Glutamatergic neuron (in vitro differentiated cells): Measurements from ENCODE around the gene CD34. TPM values are rescaled to one million over a fixed set of nuclear protein-coding genes. Genes with fewer than 3 reads are reported as not detected.

Experiments used
- DNase-seq: peaks from one replicate; pipeline ENCODE4 v3.0.0; 2022
- H3K27ac Mint-ChIP-seq: one replicate; pipeline ENCODE4 v1.8.0; 2020; ENCODE audit warnings: mild to moderate bottlenecking, mixed read lengths, inconsistent platforms; ENCODE audit not compliant: unreplicated experiment
- H3K27me3 Mint-ChIP-seq: one replicate; pipeline ENCODE4 v1.8.0; 2020; ENCODE audit warnings: mild to moderate bottlenecking, moderate library complexity, mixed read lengths, inconsistent platforms; ENCODE audit not compliant: unreplicated experiment
- H3K36me3 Mint-ChIP-seq: one replicate; pipeline ENCODE4 v1.8.0; 2020; ENCODE audit warnings: mild to moderate bottlenecking, mixed read lengths, inconsistent platforms; ENCODE audit not compliant: unreplicated experiment
- H3K4me1 Mint-ChIP-seq: one replicate; pipeline ENCODE4 v1.8.0; 2020; ENCODE audit warnings: mild to moderate bottlenecking, low read depth, mixed read lengths, inconsistent platforms; ENCODE audit not compliant: unreplicated experiment
- H3K4me3 Mint-ChIP-seq: one replicate; pipeline ENCODE4 v1.8.0; 2020; ENCODE audit warnings: mild to moderate bottlenecking, mixed read lengths, inconsistent platforms; ENCODE audit not compliant: unreplicated experiment
- H3K9me3 Mint-ChIP-seq: one replicate; pipeline ENCODE4 v1.8.0; 2020; ENCODE audit warnings: mild to moderate bottlenecking, moderate library complexity, mixed read lengths, inconsistent platforms; ENCODE audit not compliant: unreplicated experiment
- total RNA-seq: library from RNA; stranded (reverse); fragmentation: NEBNext Ultra II Directional; extraction: Animal tissue kit (Norgen Biotek cat#: 25700); gene quantifications from one replicate; pipeline ENCODE4 v1.2.1, GENCODE V29; 2021; ENCODE audit not compliant: unreplicated experiment
- TF ChIP-seq, protein P1 (sequence below): fragments of 200-600 bp; sonication (generic); IDR thresholded peaks from one replicate; pipeline ENCODE4 v1.5.0; 2021; ENCODE audit not compliant: partially characterized antibody, unreplicated experiment

Gene CD34
- total RNA-seq, 1 donor from 2014 or later = 0.20 TPM

- Mint-ChIP-seq H3K27me3 (peaks cover 2% of the 10 kb centered on the region), H3K36me3 (no peaks in the 10 kb centered on the region), H3K4me1 (no peaks in the 10 kb centered on the region), H3K27ac (no peak overlapping the region), H3K9me3 (no peaks in the 10 kb centered on the region), H3K4me3 (no peak overlapping the region)
- DNase-seq = no peak
- TF ChIP-seq, protein P1, sequence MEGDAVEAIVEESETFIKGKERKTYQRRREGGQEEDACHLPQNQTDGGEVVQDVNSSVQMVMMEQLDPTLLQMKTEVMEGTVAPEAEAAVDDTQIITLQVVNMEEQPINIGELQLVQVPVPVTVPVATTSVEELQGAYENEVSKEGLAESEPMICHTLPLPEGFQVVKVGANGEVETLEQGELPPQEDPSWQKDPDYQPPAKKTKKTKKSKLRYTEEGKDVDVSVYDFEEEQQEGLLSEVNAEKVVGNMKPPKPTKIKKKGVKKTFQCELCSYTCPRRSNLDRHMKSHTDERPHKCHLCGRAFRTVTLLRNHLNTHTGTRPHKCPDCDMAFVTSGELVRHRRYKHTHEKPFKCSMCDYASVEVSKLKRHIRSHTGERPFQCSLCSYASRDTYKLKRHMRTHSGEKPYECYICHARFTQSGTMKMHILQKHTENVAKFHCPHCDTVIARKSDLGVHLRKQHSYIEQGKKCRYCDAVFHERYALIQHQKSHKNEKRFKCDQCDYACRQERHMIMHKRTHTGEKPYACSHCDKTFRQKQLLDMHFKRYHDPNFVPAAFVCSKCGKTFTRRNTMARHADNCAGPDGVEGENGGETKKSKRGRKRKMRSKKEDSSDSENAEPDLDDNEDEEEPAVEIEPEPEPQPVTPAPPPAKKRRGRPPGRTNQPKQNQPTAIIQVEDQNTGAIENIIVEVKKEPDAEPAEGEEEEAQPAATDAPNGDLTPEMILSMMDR = no peak
These were observed 20.7 kb downstream of the CD34 start for GRCh38 chr1:207890136-207890738.

GRCh38 chr1:207888652-207889051, 22.3 kb downstream of the CD34 start:
- Mint-ChIP-seq H3K4me1 (no peaks in the 10 kb centered on the region), H3K27ac (no peak overlapping the region), H3K36me3 (no peaks in the 10 kb centered on the region), H3K4me3 (no peak overlapping the region), H3K27me3 (peaks cover 1% of the 10 kb centered on the region), H3K9me3 (peaks cover 1% of the 10 kb centered on the region)
- TF ChIP-seq, protein P1 = peak; percentile 45
- DNase-seq = no peak

GRCh38 chr1:207887542-207888201, 23.3 kb downstream of the CD34 start:
- peaks cover 1% of the 10 kb centered on the region for H3K9me3 Mint-ChIP-seq
- no peaks in the 10 kb centered on the region for H3K36me3 Mint-ChIP-seq
- no peaks in the 10 kb centered on the region for H3K4me1 Mint-ChIP-seq
- no peak overlapping the region for H3K4me3 Mint-ChIP-seq
- peaks cover 1% of the 10 kb centered on the region for H3K27me3 Mint-ChIP-seq
- TF ChIP-seq, protein P1 = no peak
- DNase-seq = no peak
- H3K27ac Mint-ChIP-seq = no peak overlapping the region

- no peak for DNase-seq
- Mint-ChIP-seq H3K36me3 (no peaks in the 10 kb centered on the region), H3K27me3 (peaks cover 1% of the 10 kb centered on the region), H3K4me3 (no peak overlapping the region), H3K9me3 (peaks cover 1% of the 10 kb centered on the region), H3K4me1 (no peaks in the 10 kb centered on the region), H3K27ac (no peak overlapping the region)
- TF ChIP-seq, protein P1 = peak; percentile 11
These were observed 24.7 kb downstream of the CD34 start for GRCh38 chr1:207886227-207886626.

DNA sequence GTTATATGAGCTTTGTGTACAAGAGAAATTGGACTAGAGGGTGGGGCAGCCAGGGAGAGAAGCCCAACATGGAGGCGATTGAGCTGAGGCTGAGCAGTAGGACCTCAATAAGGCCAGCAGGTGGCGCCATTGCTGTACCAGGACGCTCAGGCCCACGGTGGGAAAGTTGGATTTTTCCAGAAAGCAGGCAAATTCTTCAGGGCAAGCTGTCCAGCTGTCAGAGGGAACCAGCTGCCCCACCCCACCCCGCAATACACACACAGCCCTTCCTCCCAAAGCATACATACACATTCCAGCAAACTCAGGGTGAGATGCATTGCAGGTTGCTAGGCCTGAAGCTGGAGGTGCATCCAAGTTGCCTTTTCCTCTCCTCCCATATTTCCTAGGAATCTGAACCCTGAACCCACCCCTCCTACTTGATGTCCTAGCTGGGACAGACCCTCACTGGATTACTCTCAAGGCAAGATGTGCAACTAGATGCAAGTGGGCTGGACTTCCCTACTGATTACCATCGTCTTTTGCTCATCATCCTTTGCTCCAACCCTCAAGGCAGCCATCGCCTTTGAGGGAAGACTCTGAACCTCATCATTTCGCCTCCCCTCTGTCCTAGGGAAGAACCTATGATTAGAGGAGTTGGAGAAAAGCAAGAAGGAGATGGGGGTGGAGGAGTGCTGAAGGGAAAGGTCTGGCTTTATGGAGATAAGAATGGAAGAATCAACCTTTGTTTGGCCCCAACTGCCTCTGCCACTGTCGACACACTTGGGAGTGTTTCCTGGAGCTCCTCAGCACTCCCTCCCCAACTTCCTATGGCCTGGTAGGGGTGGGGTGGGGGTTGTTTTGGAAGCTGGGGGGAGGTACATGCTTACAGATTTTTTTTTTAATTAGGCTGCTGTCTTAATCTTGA, 25.5 kb downstream of the CD34 start:
- H3K36me3 Mint-ChIP-seq = no peaks in the 10 kb centered on the region
- H3K9me3 Mint-ChIP-seq = peaks cover 1% of the 10 kb centered on the region
- H3K27me3 Mint-ChIP-seq = peaks cover 1% of the 10 kb centered on the region
- TF ChIP-seq, protein P1 = peak; percentile 96
- no peak overlapping the region for H3K27ac Mint-ChIP-seq
- H3K4me3 Mint-ChIP-seq = no peak overlapping the region
- peak; percentile 87 for DNase-seq
- no peaks in the 10 kb centered on the region for H3K4me1 Mint-ChIP-seq
